Osteocyte (in vitro differentiated cells): ENCODE measurements around the gene MYMK. TPM values are rescaled to one million over a fixed set of nuclear protein-coding genes. Genes with fewer than 3 reads are reported as not detected.

Experiments used
- DNase-seq: peaks from one replicate; pipeline ENCODE4 v3.0.0; 2021; ENCODE audit warnings: mixed read lengths; ENCODE audit not compliant: unreplicated experiment; ENCODE audit errors: extremely low spot score
- H3K27ac Mint-ChIP-seq: one replicate; pipeline ENCODE4 v1.8.0; 2021; ENCODE audit warnings: mild to moderate bottlenecking, mixed read lengths; ENCODE audit not compliant: unreplicated experiment
- H3K27me3 Mint-ChIP-seq: one replicate; pipeline ENCODE4 v1.8.0; 2021; ENCODE audit warnings: mixed read lengths; ENCODE audit not compliant: unreplicated experiment
- H3K36me3 Mint-ChIP-seq: one replicate; pipeline ENCODE4 v1.8.0; 2021; ENCODE audit warnings: mixed read lengths; ENCODE audit not compliant: unreplicated experiment
- H3K4me1 Mint-ChIP-seq: one replicate; pipeline ENCODE4 v1.8.0; 2021; ENCODE audit warnings: mixed read lengths; ENCODE audit not compliant: unreplicated experiment
- H3K4me3 Mint-ChIP-seq: one replicate; pipeline ENCODE4 v1.8.0; 2021; ENCODE audit warnings: mild to moderate bottlenecking, moderate library complexity, mixed read lengths; ENCODE audit not compliant: unreplicated experiment
- H3K9me3 Mint-ChIP-seq: one replicate; pipeline ENCODE4 v1.8.0; 2021; ENCODE audit warnings: mixed read lengths; ENCODE audit not compliant: unreplicated experiment
- CTCF ChIP-seq: fragments of 200-600 bp; sonication (generic); IDR thresholded peaks from 2 replicates; pipeline ENCODE4 v1.5.0; 2021; ENCODE audit warnings: antibody characterized with exemption, mild to moderate bottlenecking, moderate library complexity
- total RNA-seq: library from RNA; stranded (reverse); gene quantifications from 2 replicates; pipeline ENCODE4 v1.2.1, GENCODE V29; 2021

Gene MYMK
- total RNA-seq, 1 donor from 2014 or later: not detected

DNA sequence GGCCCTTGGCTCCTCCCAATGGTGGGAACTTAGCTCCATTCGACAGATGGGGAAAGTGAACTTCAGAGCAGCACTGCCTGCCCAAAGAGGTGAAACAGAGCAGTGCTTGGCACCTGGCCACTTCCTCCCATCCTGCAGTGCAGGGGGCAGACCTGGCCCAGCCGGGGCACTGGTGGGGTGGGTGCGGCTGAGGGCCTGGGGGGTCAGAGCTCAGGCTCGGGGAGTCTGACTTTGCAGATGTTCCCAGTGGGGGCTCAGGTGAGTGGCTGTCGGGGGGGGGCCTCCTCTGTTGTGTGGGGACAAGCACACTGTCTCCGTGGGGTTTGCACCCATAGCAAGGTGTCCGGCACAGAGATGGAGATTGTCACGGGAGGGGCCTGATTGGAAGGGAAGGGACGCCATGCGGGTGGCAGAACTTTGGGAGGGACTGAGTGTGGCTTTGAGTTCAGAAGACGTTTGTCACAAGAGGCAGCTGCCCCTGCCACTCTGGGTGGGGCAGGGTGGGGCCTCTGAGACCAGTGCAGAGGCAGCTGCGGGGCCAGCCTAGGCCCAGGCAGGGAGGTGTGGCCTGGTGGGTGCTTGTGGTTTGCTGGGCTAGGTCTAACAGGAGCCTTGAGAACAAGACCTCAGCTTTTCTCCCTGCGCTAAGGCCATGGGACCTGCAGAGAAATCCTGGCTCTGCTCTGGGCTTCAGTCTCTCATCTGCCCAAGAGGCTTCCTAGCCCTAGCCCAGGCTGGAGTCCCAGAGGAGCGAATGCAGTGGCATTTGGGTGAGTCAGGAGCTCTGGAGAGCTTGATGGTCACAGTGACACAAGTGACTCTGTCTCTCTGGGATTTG lies 2.5 kb downstream of the MYMK start:
- Mint-ChIP-seq H3K9me3 (no peaks in the 10 kb centered on the region), H3K4me3 (no peak overlapping the region), H3K4me1 (peaks cover 15% of the 10 kb centered on the region), H3K27ac (no peak overlapping the region), H3K36me3 (no peaks in the 10 kb centered on the region), H3K27me3 (no peaks in the 10 kb centered on the region)
- no peak for DNase-seq
- TF ChIP-seq CTCF: no peak

GRCh38 chr9:133521122-133522072 lies 3.4 kb downstream of the MYMK start:
- no peak overlapping the region for H3K27ac Mint-ChIP-seq
- DNase-seq: no peak
- peaks cover 6% of the 10 kb centered on the region for H3K4me1 Mint-ChIP-seq
- no peaks in the 10 kb centered on the region for H3K27me3 Mint-ChIP-seq
- TF ChIP-seq CTCF: no peak
- H3K36me3 Mint-ChIP-seq: no peaks in the 10 kb centered on the region
- no peak overlapping the region for H3K4me3 Mint-ChIP-seq
- H3K9me3 Mint-ChIP-seq: no peaks in the 10 kb centered on the region

- no peaks in the 10 kb centered on the region for H3K36me3 Mint-ChIP-seq
- H3K27me3 Mint-ChIP-seq: no peaks in the 10 kb centered on the region
- peaks cover 3% of the 10 kb centered on the region for H3K4me1 Mint-ChIP-seq
- no peak overlapping the region for H3K4me3 Mint-ChIP-seq
- no peak for DNase-seq
- TF ChIP-seq CTCF: no peak
- H3K27ac Mint-ChIP-seq: no peak overlapping the region
- H3K9me3 Mint-ChIP-seq: no peaks in the 10 kb centered on the region
These were observed 4.5 kb downstream of the MYMK start for GRCh38 chr9:133520121-133520835.

- Mint-ChIP-seq H3K36me3 (no peaks in the 10 kb centered on the region), H3K27ac (no peak overlapping the region), H3K4me1 (peaks cover 5% of the 10 kb centered on the region), H3K4me3 (no peak overlapping the region), H3K9me3 (no peaks in the 10 kb centered on the region), H3K27me3 (no peaks in the 10 kb centered on the region)
- TF ChIP-seq CTCF: no peak
- no peak for DNase-seq
These were observed 5.1 kb downstream of the MYMK start for GRCh38 chr9:133519693-133520092.
